Breast epithelium (tissue), 3 donors: ENCODE measurements around the gene URM1.

ENCODE experiments used
- CTCF ChIP-seq, 3 donors: fragments of 450-650 bp; IDR thresholded peaks; one replicate each; pipeline ENCODE4 v1.5.1; 2016 to 2017; ENCODE audit warnings: antibody characterized with exemption in 3 of 3, mild to moderate bottlenecking in 3 of 3, moderate library complexity in 3 of 3
- POLR2A ChIP-seq: fragments of 450-650 bp; IDR thresholded peaks from one replicate; pipeline ENCODE4 v1.6.1; 2016; ENCODE audit warnings: antibody characterized with exemption, mild to moderate bottlenecking, moderate library complexity
- POLR2AphosphoS5 ChIP-seq, 3 donors: sonication (generic); formaldehyde crosslinking; IDR thresholded peaks; one replicate each; pipeline ENCODE4 v1.6.1; 2017; ENCODE audit warnings: antibody characterized with exemption in 3 of 3

- TF ChIP-seq CTCF (IDR thresholded peaks at IDR 0.05) (no peak), POLR2A (no peak), POLR2AphosphoS5 (IDR thresholded peaks at IDR 0.05) (no peak)
Measured at GRCh38 chr9:128397831-128398230, 26.7 kb downstream of the URM1 start.
